GM21786 (cell line): Measurements from ENCODE around the gene GALNT6.

ENCODE experiments used
- ATAC-seq: cut with Tn5 transposase; IDR thresholded peaks from one replicate; pipeline ENCODE4 v1.9.1; 2021; ENCODE audit not compliant: unreplicated experiment

The GALNT6 gene

GRCh38 chr12:51383269-51383905, 7.8 kb downstream of the GALNT6 start:
- ATAC-seq, result no peak

- ATAC-seq, result no peak
Observed at GRCh38 chr12:51382173-51382572, 9.0 kb downstream of the GALNT6 start.

- ATAC-seq, result no peak
Observed at GRCh38 chr12:51381226-51382079, 9.8 kb downstream of the GALNT6 start.

- no peak for ATAC-seq
Observed at GRCh38 chr12:51379571-51379970, 11.6 kb downstream of the GALNT6 start.

GRCh38 chr12:51378749-51379148, 12.5 kb downstream of the GALNT6 start:
- no peak for ATAC-seq

- ATAC-seq, result no peak
Observed at GRCh38 chr12:51377099-51377984, 13.9 kb downstream of the GALNT6 start.

GRCh38 chr12:51374856-51375255, 16.4 kb downstream of the GALNT6 start:
- no peak for ATAC-seq

GRCh38 chr12:51374361-51374760, 16.8 kb downstream of the GALNT6 start:
- ATAC-seq, result no peak

- no peak for ATAC-seq
Observed at GRCh38 chr12:51373187-51373586, 18.0 kb downstream of the GALNT6 start.

- no peak for ATAC-seq
Observed at GRCh38 chr12:51372021-51372420, 19.2 kb downstream of the GALNT6 start.

- no peak for ATAC-seq
Observed at GRCh38 chr12:51371295-51371953, 19.8 kb downstream of the GALNT6 start.

- no peak for ATAC-seq
Observed at GRCh38 chr12:51370667-51371066, 20.5 kb downstream of the GALNT6 start.

GRCh38 chr12:51369581-51369980, 21.6 kb downstream of the GALNT6 start:
- ATAC-seq, result no peak

- ATAC-seq, result peak; percentile 98
Observed at GRCh38 chr12:51368640-51369517, 22.3 kb downstream of the GALNT6 start.

- ATAC-seq, result no peak
Observed at GRCh38 chr12:51365276-51365675, 25.9 kb downstream of the GALNT6 start.

GRCh38 chr12:51364001-51364400, 27.2 kb downstream of the GALNT6 start:
- no peak for ATAC-seq

- ATAC-seq, result no peak
Observed at GRCh38 chr12:51362747-51363342, 28.4 kb downstream of the GALNT6 start.

GRCh38 chr12:51362307-51362706, 28.9 kb downstream of the GALNT6 start:
- ATAC-seq, result no peak

GRCh38 chr12:51361161-51362016, 29.8 kb downstream of the GALNT6 start:
- no peak for ATAC-seq
